NCI-H510A treated with DMSO at 0.1 percent for 48 hours (cell line): ENCODE results near the gene ZNF562.
"Not testable (repeated sequence)": the region's sequence is repeated elsewhere in the genome, so short reads cannot be mapped to it uniquely, and the experiment has no call there.

ENCODE experiments used
- DNase-seq: peaks from one replicate; lab custom pipeline; 2025; lab: John Stamatoyannopoulos, UW

Gene ZNF562

DNA sequence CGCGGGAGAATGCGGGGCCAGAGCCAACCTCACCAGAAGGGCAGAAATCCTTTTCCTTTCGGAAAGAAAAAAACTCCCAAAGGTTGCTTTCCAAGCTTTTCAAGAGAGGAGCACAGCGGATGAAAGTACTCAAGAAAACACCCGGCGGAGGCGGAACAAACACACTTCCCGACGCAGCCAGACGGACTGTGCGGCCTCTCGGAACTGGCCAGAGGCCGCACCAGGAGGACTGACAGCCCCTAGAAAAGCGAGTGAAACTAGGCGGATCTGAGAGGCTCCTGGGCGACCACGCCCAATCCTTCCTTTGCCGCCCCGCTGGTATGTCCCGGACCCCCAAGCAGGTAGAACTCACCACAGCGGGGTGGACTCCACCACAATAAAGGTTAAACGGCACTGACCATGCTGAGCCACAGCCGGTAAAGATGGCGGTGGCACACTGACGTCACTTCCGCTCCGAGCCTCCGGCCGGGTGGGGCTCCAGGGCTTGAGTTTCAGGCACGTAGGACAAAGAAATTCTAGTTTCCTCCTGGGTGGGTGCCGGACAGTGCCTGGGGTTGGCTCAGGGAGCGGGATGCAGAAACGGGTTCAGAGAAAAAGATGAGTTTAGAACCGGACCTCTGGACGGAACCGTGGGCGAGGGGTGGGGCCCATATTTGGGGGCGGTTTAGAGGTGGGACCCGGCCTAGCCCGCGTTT, at the start of gene ZNF562:
TSS of gene ZNF562 (minus strand) at position 438 of the 695 bp plus-strand sequence. CDS start 14,356 bp downstream, outside the sequence.
- peak; percentile 83 for DNase-seq

DNA sequence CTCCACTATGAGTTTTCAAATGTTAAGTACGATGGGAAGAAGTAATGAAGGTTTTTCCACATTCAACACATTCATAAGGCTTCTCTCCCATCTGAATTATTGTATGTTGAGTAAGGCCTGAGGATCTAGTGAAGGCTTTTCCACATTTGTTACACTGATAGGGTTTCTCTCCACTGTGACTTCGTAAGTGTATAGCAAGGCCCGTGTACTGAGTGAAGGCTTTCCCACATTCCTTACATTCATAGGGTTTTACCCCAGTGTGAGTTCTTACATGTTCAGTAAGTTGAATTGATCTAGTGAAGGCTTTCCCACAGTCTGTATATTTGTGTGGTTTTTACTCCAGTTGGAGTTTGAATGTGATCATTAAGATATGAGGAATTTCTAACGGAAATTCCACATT, 49.3 kb upstream of the ZNF562 start:
- no peak for DNase-seq

- no peak for DNase-seq
Observed at GRCh38 chr19:9721861-9722260, 47.0 kb upstream of the ZNF562 start.

GRCh38 chr19:9720541-9720940, 45.6 kb upstream of the ZNF562 start:
- no peak for DNase-seq

- DNase-seq: no peak
Observed at GRCh38 chr19:9711815-9712214, 36.9 kb upstream of the ZNF562 start.

- DNase-seq: no peak
Observed at GRCh38 chr19:9709305-9709704, 34.4 kb upstream of the ZNF562 start.

GRCh38 chr19:9705836-9706235, 30.9 kb upstream of the ZNF562 start:
- no peak for DNase-seq

GRCh38 chr19:9702186-9702585, 27.3 kb upstream of the ZNF562 start:
- no peak for DNase-seq

GRCh38 chr19:9700229-9700981, 25.5 kb upstream of the ZNF562 start:
- peak; percentile 46 for DNase-seq

DNA sequence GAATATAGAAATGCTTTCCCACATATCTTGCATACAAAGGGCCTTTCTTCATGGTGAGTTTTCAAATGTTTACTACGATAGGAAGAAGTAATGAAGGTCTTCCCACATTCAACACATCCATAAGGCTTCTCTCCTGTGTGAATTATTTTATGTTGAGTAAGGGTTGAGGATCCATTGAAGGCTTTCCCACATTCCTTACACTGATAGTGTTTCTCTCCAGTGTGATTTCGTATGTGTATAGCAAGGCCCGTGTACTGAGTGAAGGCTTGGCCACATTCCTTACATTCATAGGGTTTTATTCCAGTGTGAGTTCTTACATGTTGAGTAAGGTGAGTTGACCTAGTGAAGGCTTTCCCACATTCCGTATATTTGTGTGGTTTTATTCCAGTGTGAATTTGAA, 15.4 kb upstream of the ZNF562 start:
- DNase-seq: not testable (repeated sequence)

DNA sequence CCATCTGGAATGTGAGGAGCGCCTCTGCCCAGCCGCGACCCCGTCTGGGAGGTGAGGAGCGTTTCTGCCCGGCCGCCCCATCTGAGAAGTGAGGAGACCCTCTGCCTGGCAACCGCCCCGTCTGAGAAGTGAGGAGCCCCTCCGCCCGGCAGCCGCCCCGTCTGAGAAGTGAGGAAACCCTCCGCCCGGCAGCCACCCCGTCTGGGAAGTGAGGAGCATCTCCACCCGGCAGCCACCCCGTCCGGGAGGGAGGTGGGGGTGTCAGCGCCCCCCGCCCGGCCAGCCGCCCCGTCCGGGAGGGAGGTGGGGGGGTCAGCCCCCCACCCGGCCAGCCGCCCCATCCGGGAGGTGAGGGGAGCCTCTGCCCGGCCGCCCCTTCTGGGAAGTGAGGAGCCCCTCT, 5.1 kb upstream of the ZNF562 start:
- DNase-seq: not testable (repeated sequence)

GRCh38 chr19:9675358-9675901, 530 bp upstream of the ZNF562 start:
- DNase-seq: not testable (repeated sequence)

GRCh38 chr19:9673912-9674662, 813 bp downstream of the ZNF562 start:
- no peak for DNase-seq

DNA sequence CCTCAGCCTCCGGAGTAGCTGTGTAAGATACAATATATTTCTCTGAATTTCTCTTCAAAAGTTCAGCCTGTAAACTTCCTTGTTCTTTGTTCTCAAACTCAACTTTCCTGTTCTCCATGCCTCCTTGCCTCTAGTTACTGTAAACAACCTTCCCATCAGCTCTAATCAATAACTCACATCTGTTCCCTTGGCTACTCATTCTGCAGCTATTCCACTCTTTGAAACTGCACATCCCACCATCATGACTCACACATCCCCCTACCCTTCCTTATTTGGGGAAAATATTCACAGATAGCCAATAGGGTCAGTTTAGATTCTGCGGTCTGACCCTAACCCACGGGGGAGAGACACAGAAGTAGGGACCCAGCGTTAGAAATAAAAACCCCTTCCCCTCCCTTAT, 2.0 kb downstream of the ZNF562 start:
- DNase-seq: no peak

GRCh38 chr19:9671655-9672054, 3.2 kb downstream of the ZNF562 start:
- no peak for DNase-seq

GRCh38 chr19:9668544-9668943, 6.4 kb downstream of the ZNF562 start:
- DNase-seq: no peak

DNA sequence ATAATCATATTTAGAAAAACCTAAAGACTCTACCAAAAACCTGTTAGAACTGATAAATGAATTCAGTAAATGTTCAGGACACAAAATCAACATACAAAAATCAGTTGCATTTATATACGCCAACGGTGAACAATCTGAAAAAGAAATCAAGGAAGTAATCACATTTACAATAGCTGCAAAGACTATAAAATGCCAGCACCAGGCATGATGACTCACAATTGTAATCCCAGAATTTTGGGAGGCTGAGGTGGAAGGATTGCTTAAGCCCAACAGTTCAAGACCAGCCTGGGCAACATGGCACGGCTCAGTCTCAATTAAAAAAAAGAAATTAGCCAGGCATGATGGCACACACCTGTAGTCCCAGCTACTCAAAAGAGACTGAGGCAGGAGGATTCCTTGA, 7.0 kb downstream of the ZNF562 start:
- DNase-seq: no peak

DNA sequence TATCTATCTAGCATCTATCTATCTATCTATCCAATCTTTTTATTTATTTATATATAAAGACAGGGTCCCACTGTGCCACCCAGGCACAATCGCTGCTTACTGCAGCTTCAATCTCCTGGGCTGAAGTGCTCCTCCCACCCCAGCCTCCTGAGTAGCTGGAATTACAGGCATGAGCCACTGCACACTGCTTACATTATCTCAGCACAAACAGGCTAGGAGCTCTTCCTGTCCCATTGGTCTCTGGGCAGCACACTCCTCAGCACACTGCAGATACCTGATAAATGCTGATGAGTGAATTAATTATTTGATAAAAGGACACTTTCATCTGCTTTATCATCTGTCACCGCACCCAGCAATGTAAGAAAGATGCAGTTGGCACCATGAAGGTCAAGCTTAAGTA, 16.1 kb downstream of the ZNF562 start:
- no peak for DNase-seq

- DNase-seq: not testable (repeated sequence)
Observed at GRCh38 chr19:9653066-9653555, 21.8 kb downstream of the ZNF562 start.

DNA sequence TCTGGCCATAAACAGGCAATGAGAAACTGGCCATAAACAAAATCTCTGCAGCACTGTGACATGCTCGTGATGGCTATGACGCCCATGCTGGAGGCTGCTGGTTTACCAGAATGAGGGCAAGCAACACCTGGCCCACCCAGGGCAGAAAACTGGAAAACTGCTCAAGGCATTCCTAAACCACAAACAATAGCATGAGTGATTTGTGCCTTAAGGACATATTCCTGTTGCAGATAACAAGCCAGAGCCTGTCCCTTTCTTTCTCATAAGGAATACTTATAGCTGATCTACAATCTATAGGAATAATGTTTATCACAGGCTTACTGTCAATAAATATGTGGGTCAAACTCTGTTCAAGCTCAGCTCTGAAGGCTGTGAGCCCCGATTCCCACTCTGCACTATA, 23.4 kb downstream of the ZNF562 start:
- not testable (repeated sequence) for DNase-seq

- no peak for DNase-seq
Observed at GRCh38 chr19:9650345-9650744, 24.6 kb downstream of the ZNF562 start.

DNA sequence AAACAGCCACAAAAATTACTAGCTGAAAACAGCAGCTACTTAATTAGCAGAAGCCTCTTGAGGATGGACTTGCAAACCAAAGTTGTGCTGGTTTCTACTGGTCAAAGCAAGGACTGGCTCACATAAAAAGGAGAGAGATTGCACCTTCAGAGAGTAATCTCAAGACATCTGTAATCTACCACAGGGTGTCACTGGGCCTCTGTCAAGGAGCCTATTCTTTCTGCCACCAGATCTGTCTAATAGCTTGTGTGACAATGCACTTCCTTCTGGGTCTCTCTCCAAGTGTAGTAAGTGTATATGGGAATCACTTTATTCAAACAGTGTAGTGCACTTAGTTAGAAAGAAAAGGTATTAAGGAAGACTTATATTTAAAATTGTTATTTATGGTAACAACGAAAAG, 29.4 kb downstream of the ZNF562 start:
- no peak for DNase-seq
